A673 (cell line): ENCODE data around the gene COMTD1. TPM values are rescaled to one million over a fixed set of nuclear protein-coding genes. Genes with fewer than 3 reads are reported as not detected.
A peak's percentile ranks its signal among the peaks of the same experiment; 100 is the strongest.
"Not testable (repeated sequence)": the region's sequence is repeated elsewhere in the genome, so short reads cannot be mapped to it uniquely, and the experiment has no call there.

Experiments
- BruUV-seq: library from RNA; stranded (reverse); fragments of 400-500 nt; replicated peaks from 2 replicates; lab custom pipeline; 2021; lab: Mats Ljungman, UMichigan
- CTCF ChIA-PET: fragments of 300-600 bp; sonication (Branson Sonifier 250); formaldehyde crosslinking; loops from one replicate; lab custom pipeline; 2022; ENCODE audit warnings: antibody characterized with exemption; lab: Charles Lee
- POLR2A ChIA-PET: fragments of 300-600 bp; sonication (Branson Sonifier 250); formaldehyde crosslinking; loops from one replicate; lab custom pipeline; 2022; ENCODE audit warnings: antibody characterized with exemption; ENCODE audit not compliant: low non-redundant PET; lab: Charles Lee
- DNase-seq: peaks from one replicate; pipeline ENCODE4 v3.0.0-alpha.2; 2015; ENCODE audit warnings: low spot score
- H3K27ac ChIP-seq: fragments of 200-600 bp; sonication (generic); 2 replicates; pipeline ENCODE4 v1.5.1; 2016; ENCODE audit warnings: mixed run types, low read depth, mild to moderate bottlenecking, mixed read lengths, antibody characterized with exemption, low read length; ENCODE audit not compliant: poor library complexity, severe bottlenecking
- H3K27me3 ChIP-seq: fragments of 200-600 bp; sonication (generic); replicated peaks from 2 replicates; pipeline ENCODE4 v1.6.1; 2017; ENCODE audit warnings: mixed run types, low read depth, mild to moderate bottlenecking, mixed read lengths, antibody characterized with exemption, low read length; ENCODE audit not compliant: insufficient read depth, poor library complexity
- H3K36me3 ChIP-seq: fragments of 200-600 bp; sonication (generic); 2 replicates; pipeline ENCODE4 v1.6.1; 2016; ENCODE audit warnings: mixed run types, mild to moderate bottlenecking, mixed read lengths, antibody characterized with exemption, low read length; ENCODE audit not compliant: insufficient read depth, poor library complexity, severe bottlenecking
- H3K4me1 ChIP-seq: fragments of 200-600 bp; sonication (generic); 2 replicates; pipeline ENCODE4 v1.6.1; 2017; ENCODE audit warnings: mixed run types, mild to moderate bottlenecking, mixed read lengths, antibody characterized with exemption, low read length; ENCODE audit not compliant: insufficient read depth, poor library complexity, severe bottlenecking
- H3K4me3 ChIP-seq: fragments of 200-600 bp; sonication (generic); 2 replicates; pipeline ENCODE4 v1.5.1; 2016; ENCODE audit warnings: low read depth, mixed run types, mild to moderate bottlenecking, mixed read lengths, low read length; ENCODE audit not compliant: poor library complexity, severe bottlenecking
- H3K9me3 ChIP-seq: fragments of 200-600 bp; sonication (generic); 2 replicates; pipeline ENCODE4 v1.6.1; 2016; ENCODE audit warnings: mixed run types, low read depth, mild to moderate bottlenecking, mixed read lengths, antibody characterized with exemption, low read length; ENCODE audit not compliant: poor library complexity, severe bottlenecking
- EZH2 ChIP-seq: fragments of 200-600 bp; sonication (generic); IDR thresholded peaks from 2 replicates; pipeline ENCODE4 v1.6.1; 2017; ENCODE audit warnings: borderline replicate concordance, low read depth, mild to moderate bottlenecking, mixed read lengths, antibody characterized with exemption, low read length; ENCODE audit not compliant: poor library complexity, severe bottlenecking
- intact Hi-C: fragments of 100-400 bp; cut with micrococcal nuclease; formaldehyde crosslinking; loops from one replicate; pipeline ENCODE4 v1.10.0; 2022; ENCODE audit not compliant: unreplicated experiment
- total RNA-seq: library from RNA; stranded (reverse); gene quantifications from 2 replicates; pipeline ENCODE4 v1.2.3, GENCODE V29; 2021
- TF ChIP-seq, protein P1 (sequence below): fragments of 300-800, 200-600 bp; sonication (generic); conservative IDR thresholded peaks from 2 replicates; pipeline ENCODE4 v1.5.1; 2017; ENCODE audit warnings: low read depth, mild to moderate bottlenecking, antibody characterized with exemption, low read length, moderate library complexity, mixed read lengths

COMTD1 gene
- total RNA-seq, 1 experiment from 2014 or later: 3.4 TPM

DNA sequence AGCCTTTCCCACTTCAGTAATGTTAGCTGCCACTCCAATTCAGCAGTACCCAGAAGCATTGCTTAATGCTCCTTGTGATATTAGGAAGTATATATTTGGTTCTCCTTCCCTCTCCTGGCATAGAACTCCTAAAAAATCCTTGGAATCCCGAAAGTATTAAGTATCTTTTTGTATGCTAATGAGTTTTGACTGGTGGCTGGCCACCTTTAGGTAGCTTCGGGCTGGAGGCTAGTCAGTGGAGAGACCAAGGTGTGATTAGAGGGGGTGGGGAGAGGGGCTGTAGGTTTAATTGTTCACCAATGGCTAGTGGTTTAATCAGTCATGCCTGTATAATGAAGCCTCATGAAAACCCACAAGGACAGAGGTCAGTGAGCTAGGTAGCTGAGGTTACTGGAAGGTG lies 12.2 kb downstream of the COMTD1 start:
- Histone ChIP-seq H3K36me3 (peaks cover 84% of the 10 kb centered on the region), H3K4me3 (no peak overlapping the region), H3K9me3 (no peaks in the 10 kb centered on the region), H3K4me1 (no peaks in the 10 kb centered on the region), H3K27me3 (no peaks in the 10 kb centered on the region), H3K27ac (peak overlapping the region; percentile 49)
- no peak for DNase-seq
- ChIA-PET POLR2A (no interaction called here), CTCF (no interaction called here)
- intact Hi-C loops: no loop called here
- no TSS peak for BruUV-seq
- TF ChIP-seq EZH2: no peak
- TF ChIP-seq, protein P1, sequence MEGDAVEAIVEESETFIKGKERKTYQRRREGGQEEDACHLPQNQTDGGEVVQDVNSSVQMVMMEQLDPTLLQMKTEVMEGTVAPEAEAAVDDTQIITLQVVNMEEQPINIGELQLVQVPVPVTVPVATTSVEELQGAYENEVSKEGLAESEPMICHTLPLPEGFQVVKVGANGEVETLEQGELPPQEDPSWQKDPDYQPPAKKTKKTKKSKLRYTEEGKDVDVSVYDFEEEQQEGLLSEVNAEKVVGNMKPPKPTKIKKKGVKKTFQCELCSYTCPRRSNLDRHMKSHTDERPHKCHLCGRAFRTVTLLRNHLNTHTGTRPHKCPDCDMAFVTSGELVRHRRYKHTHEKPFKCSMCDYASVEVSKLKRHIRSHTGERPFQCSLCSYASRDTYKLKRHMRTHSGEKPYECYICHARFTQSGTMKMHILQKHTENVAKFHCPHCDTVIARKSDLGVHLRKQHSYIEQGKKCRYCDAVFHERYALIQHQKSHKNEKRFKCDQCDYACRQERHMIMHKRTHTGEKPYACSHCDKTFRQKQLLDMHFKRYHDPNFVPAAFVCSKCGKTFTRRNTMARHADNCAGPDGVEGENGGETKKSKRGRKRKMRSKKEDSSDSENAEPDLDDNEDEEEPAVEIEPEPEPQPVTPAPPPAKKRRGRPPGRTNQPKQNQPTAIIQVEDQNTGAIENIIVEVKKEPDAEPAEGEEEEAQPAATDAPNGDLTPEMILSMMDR: no peak

DNA sequence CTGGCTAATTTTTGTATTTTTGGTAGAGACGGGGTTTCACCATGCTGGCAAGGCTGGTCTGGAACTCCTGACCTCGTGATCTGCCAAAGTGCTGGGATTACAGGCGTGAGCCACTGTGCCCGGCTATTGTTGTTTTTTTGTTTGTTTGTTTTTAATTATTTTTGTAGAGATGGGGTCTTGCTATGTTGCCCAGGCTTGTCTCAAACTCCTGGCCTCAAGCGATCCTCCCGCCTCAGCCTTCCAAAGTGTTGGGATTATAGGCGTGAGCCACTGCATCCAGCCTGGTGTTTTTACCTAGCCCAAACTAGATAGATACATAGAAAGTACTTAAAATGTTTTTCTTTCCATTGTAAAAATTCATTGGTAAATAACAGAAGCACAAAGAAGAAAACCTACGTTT lies 14.3 kb downstream of the COMTD1 start:
- POLR2A ChIA-PET, H3K4me3 ChIP-seq, H3K27me3 ChIP-seq, intact Hi-C loops, DNase-seq, H3K9me3 ChIP-seq, H3K4me1 ChIP-seq, CTCF ChIA-PET, BruUV-seq, H3K27ac ChIP-seq: not testable (repeated sequence)
- H3K36me3 ChIP-seq: peaks cover 95% of the 10 kb centered on the region

DNA sequence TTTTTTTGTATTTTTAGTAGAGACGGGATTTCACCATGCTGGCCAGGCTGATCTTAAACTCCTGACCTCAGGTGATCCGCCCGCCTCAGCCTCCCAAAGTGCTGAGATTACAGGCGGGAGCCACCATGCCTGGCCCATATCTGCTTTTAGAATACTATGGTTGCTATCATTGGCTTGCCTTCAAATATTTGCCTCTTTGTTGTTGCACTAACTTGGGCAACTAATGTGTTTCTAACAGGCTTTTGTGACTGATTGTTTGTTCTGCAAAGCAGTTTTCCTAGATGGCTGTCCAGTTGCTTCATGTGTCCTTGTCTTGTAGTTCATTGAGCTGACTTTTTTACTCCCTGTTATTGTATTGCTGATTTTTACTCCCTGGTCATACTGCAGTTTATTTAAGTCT lies 15.5 kb downstream of the COMTD1 start:
- ChIA-PET POLR2A (no interaction called here), CTCF (no interaction called here)
- no peaks in the 10 kb centered on the region for H3K9me3 ChIP-seq
- H3K27me3 ChIP-seq: no peaks in the 10 kb centered on the region
- H3K27ac ChIP-seq: no peak overlapping the region
- TF ChIP-seq, protein P1: no peak
- no peak for TF ChIP-seq EZH2
- H3K4me1 ChIP-seq: no peaks in the 10 kb centered on the region
- peaks cover 95% of the 10 kb centered on the region for H3K36me3 ChIP-seq
- no TSS peak for BruUV-seq
- intact Hi-C loops: no loop called here
- no peak overlapping the region for H3K4me3 ChIP-seq
- DNase-seq: no peak

DNA sequence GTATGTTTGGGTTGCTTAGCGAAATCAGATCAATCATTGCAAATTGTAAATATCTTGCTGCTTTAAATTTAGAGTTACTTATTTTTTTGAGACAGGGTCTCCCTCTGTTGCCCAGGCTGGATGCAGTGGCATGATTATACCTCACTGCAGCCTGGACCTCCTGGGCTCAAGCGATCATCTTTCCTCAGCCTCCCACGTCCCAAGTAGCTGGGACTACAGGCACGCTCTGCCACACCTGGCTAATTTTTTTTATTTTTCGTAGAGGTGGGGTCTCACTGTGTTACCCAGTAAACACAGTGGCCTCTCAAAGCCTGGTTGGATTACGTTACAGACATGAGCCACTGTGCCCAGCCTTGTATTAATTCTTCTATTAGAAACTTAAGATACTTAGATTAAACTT lies 23.4 kb downstream of the COMTD1 start:
- H3K9me3 ChIP-seq: no peaks in the 10 kb centered on the region
- DNase-seq: no peak
- ChIA-PET CTCF (no interaction called here), POLR2A (no interaction called here)
- intact Hi-C loops: no loop called here
- no peak overlapping the region for H3K27ac ChIP-seq
- no TSS peak for BruUV-seq
- H3K4me1 ChIP-seq: peaks cover 11% of the 10 kb centered on the region
- peaks cover 55% of the 10 kb centered on the region for H3K36me3 ChIP-seq
- H3K4me3 ChIP-seq: peak overlapping the region; percentile 99
- no peaks in the 10 kb centered on the region for H3K27me3 ChIP-seq
- no peak for TF ChIP-seq EZH2
- TF ChIP-seq, protein P1: no peak
